ENCODE data around the gene ZNF138.
"Not testable (repeated sequence)": the region's sequence is repeated elsewhere in the genome, so short reads cannot be mapped to it uniquely, and the experiment has no call there.

DNA sequence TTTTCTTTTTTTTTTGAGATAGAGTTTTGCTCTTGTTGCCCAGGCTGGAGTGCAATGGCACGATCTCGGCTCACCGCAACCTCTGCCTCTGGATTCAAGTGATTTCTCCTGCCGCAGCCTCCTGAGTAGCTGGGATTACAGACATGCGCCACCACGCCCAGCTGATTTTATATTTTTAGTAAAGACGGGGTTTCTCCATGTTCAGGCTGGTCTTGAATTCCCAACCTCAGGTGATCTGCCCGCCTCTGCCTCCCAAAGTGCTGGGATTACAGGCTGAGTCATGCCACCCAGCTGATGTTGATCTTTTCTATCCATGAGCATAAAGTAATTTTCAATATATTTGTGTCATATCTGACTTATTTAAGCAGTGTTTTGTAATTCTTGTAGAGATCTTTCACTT is 4.9 kb downstream of the ZNF138 start:
- TF ChIP-seq, protein P1, sequence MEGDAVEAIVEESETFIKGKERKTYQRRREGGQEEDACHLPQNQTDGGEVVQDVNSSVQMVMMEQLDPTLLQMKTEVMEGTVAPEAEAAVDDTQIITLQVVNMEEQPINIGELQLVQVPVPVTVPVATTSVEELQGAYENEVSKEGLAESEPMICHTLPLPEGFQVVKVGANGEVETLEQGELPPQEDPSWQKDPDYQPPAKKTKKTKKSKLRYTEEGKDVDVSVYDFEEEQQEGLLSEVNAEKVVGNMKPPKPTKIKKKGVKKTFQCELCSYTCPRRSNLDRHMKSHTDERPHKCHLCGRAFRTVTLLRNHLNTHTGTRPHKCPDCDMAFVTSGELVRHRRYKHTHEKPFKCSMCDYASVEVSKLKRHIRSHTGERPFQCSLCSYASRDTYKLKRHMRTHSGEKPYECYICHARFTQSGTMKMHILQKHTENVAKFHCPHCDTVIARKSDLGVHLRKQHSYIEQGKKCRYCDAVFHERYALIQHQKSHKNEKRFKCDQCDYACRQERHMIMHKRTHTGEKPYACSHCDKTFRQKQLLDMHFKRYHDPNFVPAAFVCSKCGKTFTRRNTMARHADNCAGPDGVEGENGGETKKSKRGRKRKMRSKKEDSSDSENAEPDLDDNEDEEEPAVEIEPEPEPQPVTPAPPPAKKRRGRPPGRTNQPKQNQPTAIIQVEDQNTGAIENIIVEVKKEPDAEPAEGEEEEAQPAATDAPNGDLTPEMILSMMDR (IDR thresholded peaks at IDR 0.05), result not testable (repeated sequence)
- TF ChIP-seq POLR2A (IDR thresholded peaks at IDR 0.05), result not testable (repeated sequence)
